HEK293 (cell line): Measurements from ENCODE around the gene SAMD4A.

Source experiments
- CTCF ChIA-PET: fragments of 350-600 bp; formaldehyde crosslinking; extraction: SDS; loops from one replicate; lab custom pipeline; 2021; ENCODE audit warnings: antibody characterized with exemption; lab: Yijun Ruan, JAX
- POLR2A ChIA-PET: fragments of 300-600 bp; formaldehyde crosslinking; extraction: SDS; loops from one replicate; lab custom pipeline; 2020; ENCODE audit warnings: antibody characterized with exemption, inconsistent platforms; lab: Yijun Ruan, JAX
- H3K27ac ChIP-seq: fragments of 200-500 bp; sonication (Bioruptor generic); 2 replicates; pipeline ENCODE4 v1.5.1; 2014; ENCODE audit warnings: low read depth, low read length, control low read depth, inconsistent platforms; ENCODE audit errors: extremely low read depth
- H3K36me3 ChIP-seq, 2 experiments: fragments of 200-500 bp in 1 of 2; sonication (Bioruptor generic) in 1 of 2; 1 replicate in 1 of 2; 2 replicates in 1 of 2; pipeline ENCODE4 v1.5.1; 2014 to 2017; ENCODE audit warnings: inconsistent platforms in 2 of 2, low read length in 2 of 2; ENCODE audit not compliant: control insufficient read depth in 2 of 2, insufficient read depth in 1 of 2
- H3K4me1 ChIP-seq: fragments of 200-500 bp; sonication (Bioruptor generic); 2 replicates; pipeline ENCODE4 v1.5.1; 2014; ENCODE audit warnings: mild to moderate bottlenecking, low read length, inconsistent platforms; ENCODE audit not compliant: control insufficient read depth, insufficient read depth
- H3K4me3 ChIP-seq: 2 replicates; pipeline ENCODE4 v1.5.1; 2011; ENCODE audit warnings: low read depth, mild to moderate bottlenecking, control low read depth, low read length, moderate library complexity
- H3K9me3 ChIP-seq: fragments of 200-500 bp; sonication (Bioruptor generic); 2 replicates; pipeline ENCODE4 v1.5.1; 2014; ENCODE audit warnings: low read depth, low read length, inconsistent platforms; ENCODE audit not compliant: control insufficient read depth, insufficient read depth
- EGR2 ChIP-seq: fragments of 450-650 bp; formaldehyde crosslinking; IDR thresholded peaks from 2 replicates; pipeline ENCODE4 v1.5.1; 2016; ENCODE audit warnings: low read depth, missing biosample characterization, missing genetic modification characterization
- HIC1 ChIP-seq: fragments of 450-650 bp; formaldehyde crosslinking; IDR thresholded peaks from 2 replicates; pipeline ENCODE4 v1.5.1; 2016; ENCODE audit warnings: missing biosample characterization, missing genetic modification characterization
- HOXC10 ChIP-seq: sonication (generic); formaldehyde crosslinking; IDR thresholded peaks from 2 replicates; pipeline ENCODE4 v1.8.1; 2023; ENCODE audit warnings: mild to moderate bottlenecking, missing genetic modification reagents
- MEIS1 ChIP-seq: sonication (generic); formaldehyde crosslinking; IDR thresholded peaks from 2 replicates; pipeline ENCODE4 v1.8.1; 2022; ENCODE audit warnings: missing genetic modification reagents, mild to moderate bottlenecking, borderline replicate concordance
- OVOL3 ChIP-seq: fragments of 450-650 bp; formaldehyde crosslinking; IDR thresholded peaks from 2 replicates; pipeline ENCODE4 v1.5.1; 2016; ENCODE audit warnings: missing biosample characterization, missing genetic modification characterization
- PATZ1 ChIP-seq: fragments of 450-650 bp; formaldehyde crosslinking; IDR thresholded peaks from 2 replicates; pipeline ENCODE4 v1.5.1; 2016; ENCODE audit warnings: missing biosample characterization, missing genetic modification characterization
- ZNF114 ChIP-seq: fragments of 450-650 bp; formaldehyde crosslinking; IDR thresholded peaks from 2 replicates; pipeline ENCODE4 v1.5.0; 2017; ENCODE audit warnings: missing biosample characterization, missing genetic modification characterization
- ZNF148 ChIP-seq: fragments of 450-650 bp; formaldehyde crosslinking; IDR thresholded peaks from 2 replicates; pipeline ENCODE4 v1.5.0; 2017; ENCODE audit warnings: missing biosample characterization, missing genetic modification characterization, borderline replicate concordance
- ZNF26 ChIP-seq: fragments of 450-650 bp; formaldehyde crosslinking; IDR thresholded peaks from 2 replicates; pipeline ENCODE4 v1.5.1; 2016; ENCODE audit warnings: missing biosample characterization, missing genetic modification characterization
- ZNF350 ChIP-seq: fragments of 450-650 bp; formaldehyde crosslinking; IDR thresholded peaks from 2 replicates; pipeline ENCODE4 v1.5.0; 2017; ENCODE audit warnings: missing biosample characterization, mild to moderate bottlenecking, missing genetic modification characterization
- ZNF416 ChIP-seq: fragments of 450-650 bp; formaldehyde crosslinking; IDR thresholded peaks from 2 replicates; pipeline ENCODE4 v1.5.1; 2016; ENCODE audit warnings: missing biosample characterization, missing genetic modification characterization
- ZNF423 ChIP-seq: fragments of 450-650 bp; formaldehyde crosslinking; IDR thresholded peaks from 2 replicates; pipeline ENCODE4 v1.5.1; 2016; ENCODE audit warnings: missing biosample characterization, missing genetic modification characterization
- ZNF560 ChIP-seq: fragments of 450-650 bp; formaldehyde crosslinking; IDR thresholded peaks from 2 replicates; pipeline ENCODE4 v1.5.1; 2017; ENCODE audit warnings: missing biosample characterization, missing genetic modification characterization, borderline replicate concordance
- ZNF596 ChIP-seq: fragments of 450-650 bp; IDR thresholded peaks from 2 replicates; pipeline ENCODE4 v1.5.0; 2018; ENCODE audit warnings: missing biosample characterization, mild to moderate bottlenecking, missing genetic modification characterization, moderate library complexity
- ZNF624 ChIP-seq: fragments of 450-650 bp; formaldehyde crosslinking; IDR thresholded peaks from 2 replicates; pipeline ENCODE4 v1.5.1; 2017; ENCODE audit warnings: missing biosample characterization, missing genetic modification characterization
- ZNF639 ChIP-seq: fragments of 450-650 bp; formaldehyde crosslinking; IDR thresholded peaks from 2 replicates; pipeline ENCODE4 v1.5.1; 2016; ENCODE audit warnings: missing biosample characterization, missing genetic modification characterization
- ZNF791 ChIP-seq: fragments of 450-650 bp; formaldehyde crosslinking; IDR thresholded peaks from 2 replicates; pipeline ENCODE4 v1.5.1; 2016; ENCODE audit warnings: missing biosample characterization, missing genetic modification characterization

Gene SAMD4A

GRCh38 chr14:54697001-54697400, 130.1 kb downstream of the SAMD4A start:
- TF ChIP-seq HOXC10 (no peak), ZNF596 (tag by site-specific recombination) (no peak), ZNF624 (tag by site-specific recombination) (no peak), MEIS1 (CRISPR knock-in tag) (no peak), ZNF148 (no peak), EGR2 (tag by site-specific recombination) (no peak), ZNF350 (tag by site-specific recombination) (no peak)
- Histone ChIP-seq H3K9me3 (no peaks in the 10 kb centered on the region), H3K36me3 (no peaks in the 10 kb centered on the region), H3K27ac (no peak overlapping the region), H3K4me1 (peaks cover 7% of the 10 kb centered on the region), H3K4me3 (no peak overlapping the region)
- CTCF ChIA-PET, result interaction anchor here (1.0 kb wide), 1 partner anchor 67 kb away, joined by 3 read pairs; no protein-coding TSS in a partner anchor
- POLR2A ChIA-PET, result no interaction called here

- TF ChIP-seq ZNF114 (tag by site-specific recombination) (no peak), ZNF791 (no peak), HIC1 (no peak), OVOL3 (tag by site-specific recombination) (no peak), ZNF423 (tag by site-specific recombination) (no peak), ZNF416 (tag by site-specific recombination) (no peak), ZNF560 (tag by site-specific recombination) (no peak), PATZ1 (no peak), ZNF639 (tag by site-specific recombination) (no peak), ZNF26 (no peak)
- ChIA-PET CTCF (interaction anchor here (1.0 to 1.1 kb wide), 2 partner anchors 73 to 186 kb away, joined by 3 to 4 read pairs; no protein-coding TSS in a partner anchor), POLR2A (no interaction called here)
- peaks cover 7% of the 10 kb centered on the region for H3K4me1 ChIP-seq
- no peak overlapping the region for H3K27ac ChIP-seq
- no peak overlapping the region for H3K4me3 ChIP-seq
- H3K36me3 ChIP-seq, result no peaks in the 10 kb centered on the region
- no peaks in the 10 kb centered on the region for H3K9me3 ChIP-seq
These were observed 130.9 kb downstream of the SAMD4A start for GRCh38 chr14:54697803-54698202.
